Measurements from ENCODE around the gene GRB10.
"Not testable (repeated sequence)": the region's sequence is repeated elsewhere in the genome, so short reads cannot be mapped to it uniquely, and the experiment has no call there.

Gene GRB10

DNA sequence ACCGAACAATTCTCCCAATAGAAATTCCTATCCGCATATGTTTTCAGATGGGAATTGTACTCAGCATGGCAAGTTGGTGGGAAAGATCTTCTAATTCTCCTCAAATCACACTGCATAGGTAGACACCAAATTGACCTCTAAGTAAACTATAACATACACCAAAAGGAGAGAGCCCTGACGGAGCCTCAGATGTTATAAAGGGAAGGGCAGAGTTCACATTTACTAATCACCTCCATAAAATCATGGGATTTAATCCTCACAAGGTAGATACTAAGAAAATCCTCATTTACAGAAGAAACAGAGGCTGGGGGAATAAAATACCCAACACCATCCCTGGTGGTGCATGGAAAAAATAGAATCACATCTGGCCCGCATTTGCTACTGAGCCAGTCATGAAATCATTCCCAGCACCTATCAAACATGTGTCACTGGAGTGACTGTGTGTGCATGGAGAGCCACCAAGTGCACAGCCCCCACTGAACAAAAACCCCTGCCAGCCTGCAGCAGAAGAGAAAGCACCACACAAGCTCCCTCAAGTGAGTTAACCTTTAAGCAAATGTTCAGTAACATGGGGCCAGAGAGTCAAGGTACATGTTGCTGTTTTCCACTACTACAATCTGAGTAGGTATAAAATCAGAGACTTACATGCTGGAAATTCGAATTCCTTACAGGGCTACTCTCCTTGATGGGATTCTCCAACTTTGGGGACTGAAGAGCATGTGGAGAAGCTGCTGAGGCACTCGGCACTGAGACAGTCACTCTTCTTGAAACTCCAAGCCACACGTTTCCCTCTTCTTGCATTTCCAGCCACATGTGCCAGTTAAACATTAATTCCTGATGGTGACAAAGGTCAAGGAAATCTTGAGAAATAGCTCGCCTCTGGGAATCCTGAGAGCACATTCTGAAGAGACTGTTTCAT lies 217.8 kb downstream of the GRB10 start, which contains the start of gene DDC:
DDC (minus strand) TSS at position 766 of the 919 bp plus-strand sequence. CDS start 21,320 bp downstream, outside the sequence.
- DNase-seq: peak; percentile 35
- in situ Hi-C loops (cut with HindIII; ENCODE audit: low pct_ligation_motif_present, low pct_unique_long_range_greater_than_20kb, low sequenced_read_pairs): no loop called here

DNA sequence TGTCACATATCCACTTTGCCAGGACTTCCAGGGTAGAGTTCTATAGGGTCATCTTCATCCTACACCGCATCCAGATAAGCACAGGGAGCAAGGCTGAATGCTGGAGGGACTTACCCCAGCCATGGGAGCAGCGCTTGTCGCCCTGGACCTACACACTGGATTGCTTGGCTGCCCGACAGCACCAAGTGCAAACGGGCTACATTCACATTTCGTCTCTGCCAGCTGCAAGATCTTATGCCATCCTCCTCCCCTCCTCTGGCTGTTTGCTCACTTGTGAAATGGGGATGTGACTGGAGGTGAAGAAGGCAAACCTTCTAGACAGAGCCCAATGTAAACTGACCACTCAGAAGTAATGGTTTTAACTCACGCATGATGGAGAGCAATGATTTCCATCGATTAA lies 218.5 kb downstream of the GRB10 start:
- no peak for DNase-seq
- in situ Hi-C loops (cut with HindIII; ENCODE audit: low pct_ligation_motif_present, low pct_unique_long_range_greater_than_20kb, low sequenced_read_pairs): no loop called here

DNA sequence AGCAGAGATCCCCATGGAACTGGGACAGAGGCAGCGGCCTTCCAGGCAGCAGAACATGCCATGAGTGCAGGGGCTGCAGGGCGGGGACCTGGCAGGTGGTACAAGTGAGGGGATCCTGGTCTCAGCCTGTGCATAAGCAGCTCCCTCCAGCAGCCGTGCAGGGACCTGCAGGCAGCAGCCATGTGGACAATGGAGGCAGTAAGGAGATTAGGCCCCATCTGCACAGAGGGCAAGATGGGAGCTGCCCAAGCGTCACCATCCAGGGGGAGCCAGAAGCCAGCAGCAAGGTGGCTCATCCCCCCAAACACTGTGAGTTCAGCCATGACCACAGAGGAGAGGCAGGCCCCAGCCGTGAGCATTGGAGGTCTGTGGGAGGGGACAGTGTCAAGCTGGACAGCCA lies 220.6 kb downstream of the GRB10 start:
- DNase-seq: no peak
- in situ Hi-C loops (cut with HindIII; ENCODE audit: low pct_ligation_motif_present, low pct_unique_long_range_greater_than_20kb, low sequenced_read_pairs): no loop called here

DNA sequence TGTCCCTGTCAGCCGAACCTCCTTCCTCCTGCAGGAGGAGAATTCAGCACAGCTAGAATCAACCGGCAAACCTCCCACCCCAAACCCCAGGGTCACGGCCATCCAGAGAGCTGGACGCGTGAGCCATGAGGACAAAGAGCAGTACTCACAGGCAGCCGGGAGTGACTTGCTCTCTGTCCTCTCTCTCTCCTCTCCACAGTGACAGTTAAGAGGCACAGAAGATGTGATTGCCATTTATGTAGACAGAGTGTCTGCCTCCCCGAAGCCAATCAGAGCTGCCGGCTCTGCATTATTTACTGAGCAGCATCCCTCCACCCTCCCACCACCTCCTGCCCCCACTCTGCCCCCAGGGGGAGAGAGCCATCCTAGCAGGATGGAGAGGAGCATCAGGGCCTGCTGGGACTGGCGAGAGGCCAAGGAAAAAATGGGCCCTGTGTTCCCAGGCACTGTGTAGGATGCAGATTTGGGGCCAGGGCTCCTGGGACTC lies 221.8 kb downstream of the GRB10 start:
- in situ Hi-C loops (cut with HindIII; ENCODE audit: low pct_ligation_motif_present, low pct_unique_long_range_greater_than_20kb, low sequenced_read_pairs): no loop called here
- DNase-seq: no peak

DNA sequence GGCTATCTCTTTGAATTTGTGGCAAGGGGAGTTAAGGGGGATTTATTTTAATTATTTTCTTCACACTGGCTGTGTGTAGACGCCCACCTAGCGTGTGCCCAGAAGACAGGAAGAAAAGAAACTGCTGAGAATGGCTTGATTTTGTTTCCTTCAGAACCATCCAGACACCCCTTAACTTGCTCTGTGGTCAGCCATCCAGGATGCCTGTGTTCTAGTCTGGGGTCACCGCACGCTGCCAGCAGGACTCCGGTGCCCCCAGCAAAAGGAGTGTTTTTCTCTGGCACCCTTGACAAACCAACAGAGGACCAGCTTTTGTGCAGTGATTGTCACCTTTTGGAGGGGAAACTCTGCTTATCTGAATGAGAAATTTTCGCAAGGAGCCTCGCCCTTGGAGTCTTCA lies 222.8 kb downstream of the GRB10 start:
- in situ Hi-C loops (cut with HindIII; ENCODE audit: low pct_ligation_motif_present, low pct_unique_long_range_greater_than_20kb, low sequenced_read_pairs): no loop called here
- DNase-seq: no peak

DNA sequence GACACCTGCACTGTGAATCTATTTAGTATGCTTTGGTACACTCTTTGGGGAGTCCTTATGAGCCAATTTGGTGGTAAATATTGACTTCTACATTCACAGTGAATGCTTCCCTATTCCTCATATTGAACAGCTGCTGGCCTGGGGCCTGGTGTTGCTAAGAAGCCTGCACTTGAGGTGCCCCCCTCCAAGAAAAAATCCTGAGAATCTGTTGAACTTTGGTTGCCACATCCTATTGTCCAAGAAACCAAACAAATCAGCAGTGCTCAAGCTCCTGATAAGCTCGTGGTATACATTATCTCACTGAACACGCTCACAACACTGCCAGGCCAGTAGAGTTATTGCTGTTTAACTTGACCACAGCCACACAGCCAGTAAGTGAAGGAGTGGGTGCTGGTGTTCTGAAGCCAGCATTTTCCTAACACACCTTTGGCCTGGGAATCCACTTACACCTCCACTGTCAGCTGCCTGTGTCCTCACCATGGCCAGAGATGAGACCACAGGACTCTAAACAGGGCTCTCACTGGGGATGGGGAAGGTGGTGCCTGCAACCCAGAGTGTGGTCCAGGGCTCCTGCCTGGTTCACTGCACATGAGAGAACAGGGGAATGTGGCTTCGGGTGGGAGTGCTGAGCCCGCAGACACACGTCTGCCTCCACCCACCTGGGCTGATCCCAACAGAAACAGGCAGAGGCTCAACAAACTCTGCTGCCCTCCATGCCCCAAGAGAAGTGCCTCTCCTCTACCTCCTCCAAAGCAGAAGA lies 224.2 kb downstream of the GRB10 start:
- in situ Hi-C loops (cut with HindIII; ENCODE audit: low pct_ligation_motif_present, low pct_unique_long_range_greater_than_20kb, low sequenced_read_pairs): no loop called here
- peak; percentile 75 for DNase-seq

DNA sequence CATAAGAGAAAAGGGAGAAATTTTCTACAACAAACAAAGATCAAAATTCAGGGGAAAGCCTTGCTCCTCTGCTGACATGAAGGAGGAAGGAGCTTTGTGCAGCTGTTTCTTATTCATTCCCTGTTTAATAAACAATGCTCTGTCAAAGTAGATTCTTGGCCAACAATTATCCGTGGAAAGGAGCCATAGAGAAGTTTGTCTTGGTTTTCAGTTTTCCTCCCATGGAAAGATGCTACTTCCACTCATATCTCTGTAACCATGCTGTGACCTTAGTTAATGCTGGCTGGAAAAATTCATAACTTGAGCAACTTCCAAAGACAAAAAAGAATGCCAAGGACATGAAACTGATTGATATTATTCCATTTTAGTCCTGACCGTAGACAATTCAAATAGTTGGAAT lies 225.6 kb downstream of the GRB10 start:
- in situ Hi-C loops (cut with HindIII; ENCODE audit: low pct_ligation_motif_present, low pct_unique_long_range_greater_than_20kb, low sequenced_read_pairs): no loop called here
- no peak for DNase-seq

DNA sequence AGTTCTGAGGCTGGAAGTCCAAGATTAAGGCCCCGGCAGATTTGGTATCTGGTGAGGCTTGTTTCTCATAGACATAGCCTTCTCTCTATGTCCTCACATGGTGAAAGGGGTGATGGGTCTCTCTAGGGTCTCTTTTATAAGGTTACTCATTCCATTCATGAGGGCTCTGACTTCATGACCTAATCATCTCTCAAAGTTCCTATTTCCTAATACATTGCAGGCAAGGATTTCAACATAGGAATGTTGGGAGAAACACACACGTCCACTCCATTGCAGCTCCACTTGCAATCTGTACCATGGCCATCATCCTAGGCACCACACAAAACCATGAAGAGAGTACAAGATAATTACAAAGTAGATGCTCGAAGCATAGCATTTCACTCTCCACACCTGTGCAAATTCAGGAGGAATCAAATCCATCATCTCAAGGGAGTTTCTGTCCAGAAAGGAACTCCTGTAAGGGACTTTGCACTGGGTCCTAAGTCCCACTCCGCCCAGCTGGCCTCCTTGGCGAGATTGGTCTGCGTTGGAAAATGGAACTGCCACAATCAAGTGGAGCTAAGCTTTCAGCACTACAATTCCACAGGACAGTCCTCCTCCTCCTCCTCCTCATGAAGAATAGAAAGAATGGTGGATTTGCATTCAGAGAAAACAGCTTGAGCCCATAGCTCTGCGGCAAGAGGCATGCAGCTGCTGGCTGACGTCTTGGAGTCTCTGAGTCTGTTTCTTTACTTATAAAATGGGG lies 226.3 kb downstream of the GRB10 start:
- no peak for DNase-seq
- in situ Hi-C loops (cut with HindIII; ENCODE audit: low pct_ligation_motif_present, low pct_unique_long_range_greater_than_20kb, low sequenced_read_pairs): no loop called here

DNA sequence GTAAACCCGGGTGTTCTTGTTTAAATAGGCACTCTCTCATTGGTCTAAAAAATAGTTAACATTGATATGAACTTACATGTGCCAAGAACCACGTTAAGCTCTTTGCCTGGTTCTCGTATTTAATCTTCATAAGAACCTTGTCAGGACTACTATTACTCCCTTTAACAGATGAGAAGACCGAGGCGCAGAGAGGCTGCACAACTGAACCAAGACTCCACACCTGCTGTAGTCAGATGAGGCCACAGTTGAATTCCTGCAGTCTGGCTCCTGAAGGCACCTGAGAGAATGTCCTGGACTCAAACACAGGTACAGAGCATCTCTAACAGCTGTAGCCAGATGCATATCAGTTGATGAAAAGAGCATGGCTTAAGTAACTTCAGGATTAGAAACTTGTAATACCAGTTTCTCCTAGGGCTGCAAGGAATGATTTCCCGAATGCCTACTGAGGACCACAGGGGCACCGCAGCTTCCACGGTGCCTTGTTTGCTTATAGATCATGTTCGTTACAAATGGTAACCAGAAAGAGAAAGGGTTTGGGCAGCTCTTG lies 227.0 kb downstream of the GRB10 start:
- no peak for DNase-seq
- in situ Hi-C loops (cut with HindIII; ENCODE audit: low pct_ligation_motif_present, low pct_unique_long_range_greater_than_20kb, low sequenced_read_pairs): no loop called here

DNA sequence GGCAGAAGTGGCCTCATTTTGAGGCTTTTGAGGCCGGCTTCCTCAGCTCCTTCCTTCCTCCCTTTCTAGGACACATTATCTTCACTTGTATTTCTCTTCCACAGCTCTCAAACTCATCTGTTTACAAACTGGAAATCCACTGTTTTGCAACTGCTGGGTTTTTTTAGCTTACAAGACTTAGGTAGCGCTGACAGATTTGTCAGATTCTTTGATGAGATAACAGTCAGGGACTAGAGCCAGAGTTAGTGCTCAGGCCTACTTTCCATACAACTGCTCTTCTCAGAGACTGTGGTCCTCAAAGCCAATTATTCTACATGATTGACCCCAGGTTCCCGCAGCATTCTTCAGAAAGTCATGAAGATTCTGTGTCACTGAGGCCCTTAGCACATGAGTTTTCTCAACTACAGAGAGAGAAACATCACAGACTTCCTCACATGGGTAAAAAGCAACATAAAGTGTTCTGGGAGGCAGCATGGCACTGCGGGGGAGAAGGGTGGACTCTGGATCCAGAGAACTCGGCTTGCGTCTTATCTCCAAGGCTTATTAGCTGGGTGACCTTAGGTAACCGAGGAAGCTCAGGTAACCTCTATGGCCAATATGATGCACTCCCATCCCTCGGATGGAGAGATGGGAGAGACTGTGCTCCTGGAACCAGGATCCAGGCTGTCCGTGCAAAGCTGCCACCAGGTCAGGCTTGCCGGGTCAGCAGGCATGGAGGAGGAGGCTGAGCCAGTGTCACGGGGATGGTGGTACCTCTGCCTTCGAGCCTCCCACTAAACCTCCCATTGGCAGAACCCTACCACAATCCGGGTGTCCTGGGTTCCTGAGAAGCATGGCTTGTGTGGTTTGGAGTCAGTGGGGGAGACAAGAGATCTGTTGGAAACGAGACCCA lies 228.0 kb downstream of the GRB10 start:
- DNase-seq: no peak
- in situ Hi-C loops (cut with HindIII; ENCODE audit: low pct_ligation_motif_present, low pct_unique_long_range_greater_than_20kb, low sequenced_read_pairs): no loop called here

DNA sequence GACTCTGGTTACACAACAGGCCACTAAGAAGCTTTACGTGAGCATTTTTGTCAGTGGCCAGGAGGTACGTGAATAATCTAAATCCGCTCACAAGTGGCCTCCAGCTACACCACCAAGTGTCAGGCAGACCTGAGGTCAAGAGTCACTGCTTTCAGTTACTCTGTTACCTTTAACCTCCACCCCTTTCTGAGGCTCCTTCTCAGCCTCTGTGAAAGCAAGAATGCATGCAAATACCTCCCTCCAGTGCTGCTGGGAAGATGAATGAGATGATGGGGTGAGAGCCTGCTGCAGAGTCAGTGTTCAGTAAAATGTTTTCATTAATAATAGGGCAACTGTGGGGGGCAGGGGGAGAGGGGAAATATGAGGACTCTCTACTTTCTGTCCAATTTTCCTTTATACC lies 228.7 kb downstream of the GRB10 start:
- DNase-seq: no peak
- in situ Hi-C loops (cut with HindIII; ENCODE audit: low pct_ligation_motif_present, low pct_unique_long_range_greater_than_20kb, low sequenced_read_pairs): no loop called here

DNA sequence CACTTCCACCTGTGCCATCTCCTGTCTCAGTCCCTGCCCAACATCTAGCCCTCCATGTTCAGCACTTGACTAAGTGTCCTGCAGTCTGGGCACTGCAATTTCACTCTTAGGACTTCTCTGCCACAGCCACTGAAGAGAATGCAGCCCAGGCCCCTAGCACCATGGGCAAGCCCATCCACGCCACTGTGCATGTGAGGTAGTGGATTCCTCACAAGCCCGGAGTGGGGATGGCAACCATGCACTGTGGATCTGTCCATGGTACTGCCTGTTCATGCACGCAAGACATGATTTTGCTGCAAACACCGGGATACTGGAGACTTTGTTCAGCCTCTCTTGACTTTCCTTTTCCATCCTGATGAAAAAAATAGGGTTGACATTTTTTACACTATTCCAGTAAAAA lies 229.8 kb downstream of the GRB10 start:
- in situ Hi-C loops (cut with HindIII; ENCODE audit: low pct_ligation_motif_present, low pct_unique_long_range_greater_than_20kb, low sequenced_read_pairs): no loop called here
- DNase-seq: peak; percentile 63

DNA sequence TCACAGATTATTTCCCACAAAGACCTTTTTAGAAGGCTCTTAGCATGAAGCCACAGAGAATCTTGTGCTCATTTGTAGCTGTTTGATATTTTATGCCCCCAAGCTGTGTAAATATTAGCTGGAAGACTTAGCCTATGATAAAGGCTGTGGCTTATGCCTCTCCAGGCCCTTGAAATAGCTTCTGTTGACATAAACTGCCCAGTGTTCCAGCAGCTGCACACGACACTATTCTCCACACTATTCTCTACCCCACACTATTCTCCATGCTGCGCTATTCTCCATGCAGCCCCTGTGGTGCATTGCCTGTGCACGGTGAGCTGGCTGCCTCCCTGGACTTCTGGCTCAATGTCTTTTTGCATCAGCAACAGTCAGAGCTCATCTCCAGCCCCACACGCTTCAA lies 230.6 kb downstream of the GRB10 start:
- no peak for DNase-seq
- in situ Hi-C loops (cut with HindIII; ENCODE audit: low pct_ligation_motif_present, low pct_unique_long_range_greater_than_20kb, low sequenced_read_pairs): no loop called here

DNA sequence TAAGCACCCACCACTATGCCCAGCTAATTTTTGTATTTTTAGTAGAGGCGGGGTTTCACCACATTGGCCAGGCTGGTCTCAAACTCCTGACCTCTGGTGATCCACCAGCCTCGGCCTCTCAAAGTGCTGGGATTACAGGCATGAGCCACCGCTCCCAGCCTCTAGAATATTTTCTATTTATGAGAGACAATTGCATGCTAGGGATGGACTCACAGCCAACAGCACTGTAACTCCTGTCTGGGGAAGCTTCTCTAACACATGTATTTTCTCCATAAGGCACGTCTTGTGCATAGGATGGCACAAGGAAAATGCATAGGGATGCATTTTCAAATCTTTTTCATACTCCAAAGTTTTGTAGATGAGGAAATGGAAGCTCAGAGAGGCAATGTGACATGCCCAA lies 237.1 kb downstream of the GRB10 start:
- DNase-seq; in situ Hi-C loops (cut with HindIII; ENCODE audit: low pct_ligation_motif_present, low pct_unique_long_range_greater_than_20kb, low sequenced_read_pairs): not testable (repeated sequence)

DNA sequence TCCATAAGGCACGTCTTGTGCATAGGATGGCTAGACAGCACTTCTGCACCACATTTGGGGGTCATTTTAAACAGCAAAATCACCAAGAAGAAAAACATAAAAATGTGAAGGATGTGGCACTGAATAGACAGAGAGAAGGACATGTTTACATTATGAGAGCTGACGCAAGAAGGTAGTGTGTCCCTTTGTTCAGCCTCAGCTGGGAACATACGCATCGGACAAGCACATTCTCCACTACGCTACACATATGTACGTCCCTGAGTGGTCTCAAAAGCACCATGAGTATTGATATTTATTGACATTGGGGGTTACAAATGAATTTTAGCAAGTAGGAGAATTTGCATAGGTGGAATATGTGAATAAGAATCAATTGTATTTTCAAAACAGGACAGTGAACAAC lies 237.7 kb downstream of the GRB10 start:
- in situ Hi-C loops (cut with HindIII; ENCODE audit: low pct_ligation_motif_present, low pct_unique_long_range_greater_than_20kb, low sequenced_read_pairs): no loop called here
- no peak for DNase-seq

DNA sequence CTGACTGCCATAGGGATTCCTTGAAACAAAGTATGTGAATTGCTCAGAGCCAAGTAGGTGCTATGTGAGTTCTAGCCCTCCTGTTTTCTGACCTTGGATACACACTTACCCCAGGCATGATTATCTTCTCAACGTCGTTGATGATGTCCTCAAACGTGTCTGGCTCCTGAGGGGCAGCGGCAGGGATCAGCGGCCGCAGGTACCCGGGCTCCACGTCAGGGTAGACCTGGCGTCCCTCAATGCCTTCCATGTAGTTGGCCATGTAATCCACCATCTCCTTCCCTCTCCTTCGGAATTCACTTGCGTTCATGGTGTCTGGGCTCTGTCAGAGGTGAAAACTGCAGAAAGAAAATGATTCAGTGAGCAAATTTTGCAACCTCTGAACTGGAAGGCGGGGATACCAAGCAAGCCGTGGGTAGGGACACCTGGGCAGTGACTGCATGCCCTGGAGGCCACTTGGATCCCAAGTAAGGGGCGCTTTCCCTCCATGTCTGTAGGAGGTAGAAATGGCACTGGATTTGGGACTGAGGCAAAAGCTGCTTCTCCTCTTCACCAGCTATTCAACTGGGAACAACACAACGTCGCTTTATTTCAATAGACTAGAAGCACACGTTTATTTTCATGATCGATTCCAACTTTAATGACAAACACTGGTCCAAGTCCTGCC lies 238.8 kb downstream of the GRB10 start:
- no peak for DNase-seq
- in situ Hi-C loops (cut with HindIII; ENCODE audit: low pct_ligation_motif_present, low pct_unique_long_range_greater_than_20kb, low sequenced_read_pairs): no loop called here

DNA sequence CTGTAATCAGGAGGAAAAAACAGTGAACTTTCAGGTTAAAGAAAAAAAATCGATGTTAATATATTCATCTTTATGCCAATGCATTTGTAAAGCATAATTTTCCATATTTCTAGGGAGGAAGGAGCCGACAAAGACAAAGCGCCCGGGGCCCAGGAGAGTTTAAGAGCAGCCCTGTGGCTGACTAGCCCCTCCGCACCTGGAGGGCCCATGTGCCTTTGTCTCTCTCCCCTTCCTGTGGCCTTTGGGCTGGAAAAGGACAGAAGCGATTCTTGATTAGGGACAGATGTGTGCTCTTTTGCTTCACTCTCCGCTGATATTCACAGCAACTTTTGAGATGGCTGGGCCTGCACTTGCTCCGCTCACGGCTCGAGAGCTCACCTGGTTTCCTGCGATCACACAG lies 240.6 kb downstream of the GRB10 start:
- DNase-seq: no peak
- in situ Hi-C loops (cut with HindIII; ENCODE audit: low pct_ligation_motif_present, low pct_unique_long_range_greater_than_20kb, low sequenced_read_pairs): no loop called here

Measured in ACHN (cell line).